NCI-H2196 (cell line): ENCODE measurements around the gene HLTF.
"Not testable (repeated sequence)": the region's sequence is repeated elsewhere in the genome, so short reads cannot be mapped to it uniquely, and the experiment has no call there.

ENCODE experiments used
- DNase-seq: peaks from one replicate; lab custom pipeline; 2025; ENCODE audit not compliant: unreplicated experiment; lab: John Stamatoyannopoulos, UW

Gene HLTF

GRCh38 chr3:149086232-149086988, at the start of gene HLTF:
Gene HLTF (minus strand): TSS chr3:149086533. CDS start chr3:149086336, 197 bp downstream.
- peak; percentile 99 for DNase-seq

GRCh38 chr3:149134575-149134974, 48.2 kb upstream of the HLTF start:
- peak; percentile 22 for DNase-seq

- DNase-seq: no peak
Measured at GRCh38 chr3:149131589-149131988, 45.3 kb upstream of the HLTF start.

- peak; percentile 99 for DNase-seq
Measured at GRCh38 chr3:149129326-149130205, 43.2 kb upstream of the HLTF start, which contains the start of gene HPS3. Gene HPS3 (plus strand): TSS chr3:149129638. CDS start chr3:149129724, 86 bp downstream.

GRCh38 chr3:149128821-149129220, 42.5 kb upstream of the HLTF start:
- DNase-seq: no peak

GRCh38 chr3:149122721-149123578, 36.6 kb upstream of the HLTF start:
- DNase-seq: no peak

- peak; percentile 74 for DNase-seq
Measured at GRCh38 chr3:149120051-149120972, 34.0 kb upstream of the HLTF start.

- no peak for DNase-seq
Measured at GRCh38 chr3:149119466-149119865, 33.1 kb upstream of the HLTF start.

GRCh38 chr3:149118724-149119123, 32.4 kb upstream of the HLTF start:
- no peak for DNase-seq

- DNase-seq: no peak
Measured at GRCh38 chr3:149115114-149115513, 28.8 kb upstream of the HLTF start.

- DNase-seq: no peak
Measured at GRCh38 chr3:149114458-149114857, 28.1 kb upstream of the HLTF start.

GRCh38 chr3:149104484-149104883, 18.2 kb upstream of the HLTF start:
- DNase-seq: no peak

- DNase-seq: no peak
Measured at GRCh38 chr3:149101641-149102040, 15.3 kb upstream of the HLTF start.

- DNase-seq: no peak
Measured at GRCh38 chr3:149101154-149101553, 14.8 kb upstream of the HLTF start.

GRCh38 chr3:149097987-149098386, 11.7 kb upstream of the HLTF start:
- DNase-seq: not testable (repeated sequence)

- DNase-seq: no peak
Measured at GRCh38 chr3:149095487-149095886, 9.2 kb upstream of the HLTF start.

- no peak for DNase-seq
Measured at GRCh38 chr3:149091983-149092382, 5.7 kb upstream of the HLTF start.

- no peak for DNase-seq
Measured at GRCh38 chr3:149090907-149091306, 4.6 kb upstream of the HLTF start.

- DNase-seq: no peak
Measured at GRCh38 chr3:149090461-149090860, 4.1 kb upstream of the HLTF start.

- DNase-seq: no peak
Measured at GRCh38 chr3:149089395-149089794, 3.1 kb upstream of the HLTF start.
